Parathyroid adenoma (tissue), 2 donors: ENCODE measurements around the gene B4GALNT3.
A peak's percentile ranks its signal among the peaks of the same experiment; 100 is the strongest.

Experiments used
- H2AFZ ChIP-seq: fragments of 300-600 bp; sonication (generic); one replicate; pipeline ENCODE4 v1.7.0; 2017; ENCODE audit warnings: antibody characterized with exemption, mild to moderate bottlenecking
- H3K27ac ChIP-seq: fragments of 300-600 bp; sonication (generic); one replicate; pipeline ENCODE4 v1.7.0; 2017
- H3K27me3 ChIP-seq: fragments of 300-600 bp; sonication (generic); one replicate; pipeline ENCODE4 v1.7.0; 2017; ENCODE audit warnings: low read length; ENCODE audit not compliant: control insufficient read depth, insufficient read depth
- H3K36me3 ChIP-seq: fragments of 300-600 bp; sonication (generic); one replicate; pipeline ENCODE4 v1.7.0; 2017; ENCODE audit warnings: low read length; ENCODE audit not compliant: control insufficient read depth, insufficient read depth
- H3K4me1 ChIP-seq: fragments of 300-600 bp; sonication (generic); one replicate; pipeline ENCODE4 v1.7.0; 2017; ENCODE audit warnings: control low read depth
- H3K4me2 ChIP-seq: fragments of 300-600 bp; sonication (generic); one replicate; pipeline ENCODE4 v1.7.0; 2017; ENCODE audit warnings: low read length
- H3K4me3 ChIP-seq: fragments of 300-600 bp; sonication (generic); one replicate; pipeline ENCODE4 v1.7.0; 2017; ENCODE audit warnings: low read depth, low read length
- H3K79me2 ChIP-seq: fragments of 300-600 bp; sonication (generic); one replicate; pipeline ENCODE4 v1.7.0; 2017; ENCODE audit warnings: control low read depth
- H3K9ac ChIP-seq: fragments of 300-600 bp; sonication (generic); one replicate; pipeline ENCODE4 v1.7.0; 2017; ENCODE audit warnings: mild to moderate bottlenecking
- H3K9me3 ChIP-seq: fragments of 300-600 bp; sonication (generic); one replicate; pipeline ENCODE4 v1.7.0; 2017; ENCODE audit warnings: low read length; ENCODE audit not compliant: control insufficient read depth
- CTCF ChIP-seq: fragments of 300-600 bp; sonication (generic); IDR thresholded peaks from one replicate; pipeline ENCODE4 v1.7.0; 2017; ENCODE audit warnings: antibody characterized with exemption, mild to moderate bottlenecking
- donor health status: primary hyperparathyroidism.

The B4GALNT3 gene

GRCh38 chr12:480831-481816 is 21.4 kb downstream of the B4GALNT3 start:
- H3K9me3 ChIP-seq, result no peaks in the 10 kb centered on the region
- H3K27ac ChIP-seq, result no peak overlapping the region
- H3K79me2 ChIP-seq, result no peaks in the 10 kb centered on the region
- peak overlapping the region; percentile 19 for H3K4me3 ChIP-seq
- H3K4me2 ChIP-seq, result peak overlapping the region; percentile 33
- no peak for TF ChIP-seq CTCF
- H3K4me1 ChIP-seq, result peaks cover 15% of the 10 kb centered on the region
- no peaks in the 10 kb centered on the region for H3K36me3 ChIP-seq
- no peak overlapping the region for H2AFZ ChIP-seq
- no peak overlapping the region for H3K9ac ChIP-seq
- H3K27me3 ChIP-seq, result no peaks in the 10 kb centered on the region

GRCh38 chr12:482061-482460 is 22.3 kb downstream of the B4GALNT3 start:
- H3K4me1 ChIP-seq, result peaks cover 15% of the 10 kb centered on the region
- H3K9me3 ChIP-seq, result no peaks in the 10 kb centered on the region
- no peak overlapping the region for H2AFZ ChIP-seq
- no peak overlapping the region for H3K9ac ChIP-seq
- H3K4me2 ChIP-seq, result no peak overlapping the region
- H3K79me2 ChIP-seq, result no peaks in the 10 kb centered on the region
- H3K4me3 ChIP-seq, result no peak overlapping the region
- H3K27ac ChIP-seq, result no peak overlapping the region
- H3K27me3 ChIP-seq, result no peaks in the 10 kb centered on the region
- H3K36me3 ChIP-seq, result no peaks in the 10 kb centered on the region
- TF ChIP-seq CTCF, result no peak

- no peaks in the 10 kb centered on the region for H3K36me3 ChIP-seq
- peaks cover 15% of the 10 kb centered on the region for H3K4me1 ChIP-seq
- H3K79me2 ChIP-seq, result no peaks in the 10 kb centered on the region
- H3K9ac ChIP-seq, result no peak overlapping the region
- H3K4me3 ChIP-seq, result peak overlapping the region; percentile 30
- H3K9me3 ChIP-seq, result no peaks in the 10 kb centered on the region
- no peaks in the 10 kb centered on the region for H3K27me3 ChIP-seq
- peak overlapping the region; percentile 34 for H3K27ac ChIP-seq
- no peak for TF ChIP-seq CTCF
- no peak overlapping the region for H2AFZ ChIP-seq
- peak overlapping the region; percentile 57 for H3K4me2 ChIP-seq
These were observed 24.4 kb downstream of the B4GALNT3 start for GRCh38 chr12:484096-484495.

GRCh38 chr12:490260-490659 is 30.5 kb downstream of the B4GALNT3 start:
- Histone ChIP-seq H3K36me3 (no peaks in the 10 kb centered on the region), H2AFZ (no peak overlapping the region), H3K4me3 (no peak overlapping the region), H3K9ac (no peak overlapping the region), H3K9me3 (no peaks in the 10 kb centered on the region), H3K79me2 (peaks cover 4% of the 10 kb centered on the region), H3K27me3 (no peaks in the 10 kb centered on the region), H3K4me2 (no peak overlapping the region), H3K4me1 (no peaks in the 10 kb centered on the region), H3K27ac (no peak overlapping the region)
- TF ChIP-seq CTCF, result no peak
